WTC11 (cell line): ENCODE results near the gene USP37. TPM values are rescaled to one million over a fixed set of nuclear protein-coding genes. Genes with fewer than 3 reads are reported as not detected.

ENCODE experiments used
- ATAC-seq: fragments of 200-7000 bp; cut with Tn5 transposase; 2 replicates; pipeline ENCODE4 v1.10.0; 2021; ENCODE audit warnings: mild to moderate bottlenecking, moderate library complexity
- CTCF ChIA-PET: fragments of 300-600 bp; sonication (Branson Sonifier 250); formaldehyde crosslinking; loops from one replicate; lab custom pipeline; 2021; ENCODE audit warnings: antibody characterized with exemption; lab: Charles Lee
- POLR2A ChIA-PET: fragments of 350-600 bp; sonication (Branson Sonifier 250); formaldehyde crosslinking; loops from one replicate; lab custom pipeline; 2021; ENCODE audit warnings: antibody characterized with exemption; lab: Charles Lee
- DNase-seq: peaks from one replicate; pipeline ENCODE4 v3.0.0; 2021; ENCODE audit warnings: low spot score
- H3K27ac Mint-ChIP-seq: 2 replicates; pipeline ENCODE4 v1.8.0; 2021; ENCODE audit warnings: mixed read lengths
- H3K27me3 Mint-ChIP-seq: 2 replicates; pipeline ENCODE4 v1.8.0; 2021; ENCODE audit warnings: low read depth, mild to moderate bottlenecking, moderate library complexity, mixed read lengths
- H3K36me3 Mint-ChIP-seq: 2 replicates; pipeline ENCODE4 v1.8.0; 2021; ENCODE audit warnings: mixed read lengths
- H3K4me1 Mint-ChIP-seq: 2 replicates; pipeline ENCODE4 v1.8.0; 2022; ENCODE audit warnings: mixed read lengths
- H3K4me3 Mint-ChIP-seq: 2 replicates; pipeline ENCODE4 v1.8.0; 2021; ENCODE audit warnings: mild to moderate bottlenecking, moderate library complexity, mixed read lengths
- H3K9me3 Mint-ChIP-seq: 2 replicates; pipeline ENCODE4 v1.8.0; 2021; ENCODE audit warnings: mixed read lengths
- ATF1 ChIP-seq: sonication (generic); formaldehyde crosslinking; IDR thresholded peaks from 2 replicates; pipeline ENCODE4 v1.8.1; 2023; ENCODE audit warnings: mild to moderate bottlenecking, moderate library complexity, missing genetic modification reagents
- CREB1 ChIP-seq: sonication (generic); formaldehyde crosslinking; IDR thresholded peaks from 2 replicates; pipeline ENCODE4 v1.8.0; 2023; ENCODE audit warnings: mild to moderate bottlenecking, missing genetic modification reagents
- ELF4 ChIP-seq: sonication (generic); formaldehyde crosslinking; IDR thresholded peaks from 2 replicates; pipeline ENCODE4 v1.8.1; 2022; ENCODE audit warnings: low read depth, mild to moderate bottlenecking, moderate library complexity, missing genetic modification reagents
- FOXJ3 ChIP-seq: sonication (generic); formaldehyde crosslinking; IDR thresholded peaks from 2 replicates; pipeline ENCODE4 v1.9.0; 2021; ENCODE audit warnings: missing genetic modification reagents, mild to moderate bottlenecking, borderline replicate concordance
- FOXK1 ChIP-seq: sonication (generic); formaldehyde crosslinking; IDR thresholded peaks from 2 replicates; pipeline ENCODE4 v1.8.0; 2022; ENCODE audit warnings: mild to moderate bottlenecking, moderate library complexity, missing genetic modification reagents
- GABPB1 ChIP-seq: sonication (generic); formaldehyde crosslinking; IDR thresholded peaks from 2 replicates; pipeline ENCODE4 v1.8.1; 2023; ENCODE audit warnings: mild to moderate bottlenecking, missing genetic modification reagents
- HMGA2 ChIP-seq: fragments of 250-450 bp; sonication (Bioruptor Pico); IDR thresholded peaks from 2 replicates; pipeline ENCODE4 v1.4.0; 2021; ENCODE audit warnings: mild to moderate bottlenecking, moderate library complexity
- TCF7 ChIP-seq: sonication (generic); formaldehyde crosslinking; IDR thresholded peaks from 2 replicates; pipeline ENCODE4 v1.8.0; 2022; ENCODE audit warnings: mild to moderate bottlenecking, low read depth, missing genetic modification reagents, moderate library complexity
- ZNF121 ChIP-seq: sonication (generic); formaldehyde crosslinking; IDR thresholded peaks from 2 replicates; pipeline ENCODE4 v1.8.0; 2023; ENCODE audit warnings: missing genetic modification reagents
- ZNF263 ChIP-seq: sonication (generic); formaldehyde crosslinking; IDR thresholded peaks from 2 replicates; pipeline ENCODE4 v1.8.1; 2022; ENCODE audit warnings: low read depth, mild to moderate bottlenecking, moderate library complexity, missing genetic modification reagents
- total RNA-seq: library from RNA; stranded (reverse); gene quantifications from 3 replicates; pipeline ENCODE4 v1.2.3, GENCODE V29; 2021
- TF ChIP-seq, protein P1 (sequence below): sonication (generic); formaldehyde crosslinking; IDR thresholded peaks from 2 replicates; pipeline ENCODE4 v1.8.1; 2022; ENCODE audit warnings: low read depth, missing genetic modification reagents, borderline replicate concordance
- TF ChIP-seq, protein P2 (sequence below): fragments of 250-450 bp; sonication (Bioruptor Pico); IDR thresholded peaks from 2 replicates; pipeline ENCODE4 v1.9.0; 2021; ENCODE audit warnings: mild to moderate bottlenecking
- TF ChIP-seq, protein P3 (sequence below): sonication (generic); formaldehyde crosslinking; IDR thresholded peaks from 2 replicates; pipeline ENCODE4 v1.8.1; 2022; ENCODE audit warnings: low read depth, mild to moderate bottlenecking, moderate library complexity, missing genetic modification reagents, borderline replicate concordance
- TF ChIP-seq, protein P4 (sequence below): sonication (generic); formaldehyde crosslinking; IDR thresholded peaks from 2 replicates; pipeline ENCODE4 v1.8.1; 2022; ENCODE audit warnings: mild to moderate bottlenecking, moderate library complexity, missing genetic modification reagents
- TF ChIP-seq, protein P5 (sequence below): fragments of 250-450 bp; sonication (Bioruptor Pico); IDR thresholded peaks from 2 replicates; pipeline ENCODE4 v1.8.0; 2021; ENCODE audit warnings: mild to moderate bottlenecking
- TF ChIP-seq, protein P6 (sequence below): sonication (generic); formaldehyde crosslinking; IDR thresholded peaks from 2 replicates; pipeline ENCODE4 v1.8.1; 2023; ENCODE audit warnings: mild to moderate bottlenecking, missing genetic modification reagents, moderate library complexity
- TF ChIP-seq, protein P7 (sequence below): sonication (generic); formaldehyde crosslinking; IDR thresholded peaks from 2 replicates; pipeline ENCODE4 v1.8.0; 2022; ENCODE audit warnings: mild to moderate bottlenecking, missing genetic modification reagents
- TF ChIP-seq, protein P8 (sequence below): sonication (generic); formaldehyde crosslinking; IDR thresholded peaks from 2 replicates; pipeline ENCODE4 v1.8.1; 2023; ENCODE audit warnings: mild to moderate bottlenecking, missing genetic modification reagents, borderline replicate concordance

USP37 gene
- total RNA-seq, 1 experiment from 2014 or later = 21.6 TPM

DNA sequence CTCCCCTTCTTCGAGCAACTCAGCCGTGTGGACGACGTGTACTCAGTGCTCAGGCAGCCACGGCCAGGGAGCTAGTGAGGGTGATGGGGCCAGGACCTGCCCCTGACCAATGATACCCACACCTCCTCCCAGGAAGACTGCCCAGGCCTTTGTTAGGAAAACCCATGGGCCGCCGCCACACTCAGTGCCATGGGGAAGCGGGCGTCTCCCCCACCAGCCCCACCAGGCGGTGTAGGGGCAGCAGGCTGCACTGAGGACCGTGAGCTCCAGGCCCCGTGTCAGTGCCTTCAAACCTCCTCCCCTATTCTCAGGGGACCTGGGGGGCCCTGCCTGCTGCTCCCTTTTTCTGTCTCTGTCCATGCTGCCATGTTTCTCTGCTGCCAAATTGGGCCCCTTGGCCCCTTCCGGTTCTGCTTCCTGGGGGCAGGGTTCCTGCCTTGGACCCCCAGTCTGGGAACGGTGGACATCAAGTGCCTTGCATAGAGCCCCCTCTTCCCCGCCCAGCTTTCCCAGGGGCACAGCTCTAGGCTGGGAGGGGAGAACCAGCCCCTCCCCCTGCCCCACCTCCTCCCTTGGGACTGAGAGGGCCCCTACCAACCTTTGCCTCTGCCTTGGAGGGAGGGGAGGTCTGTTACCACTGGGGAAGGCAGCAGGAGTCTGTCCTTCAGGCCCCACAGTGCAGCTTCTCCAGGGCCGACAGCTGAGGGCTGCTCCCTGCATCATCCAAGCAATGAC lies 163.6 kb downstream of the USP37 start (continued):
- TF ChIP-seq, protein P1, sequence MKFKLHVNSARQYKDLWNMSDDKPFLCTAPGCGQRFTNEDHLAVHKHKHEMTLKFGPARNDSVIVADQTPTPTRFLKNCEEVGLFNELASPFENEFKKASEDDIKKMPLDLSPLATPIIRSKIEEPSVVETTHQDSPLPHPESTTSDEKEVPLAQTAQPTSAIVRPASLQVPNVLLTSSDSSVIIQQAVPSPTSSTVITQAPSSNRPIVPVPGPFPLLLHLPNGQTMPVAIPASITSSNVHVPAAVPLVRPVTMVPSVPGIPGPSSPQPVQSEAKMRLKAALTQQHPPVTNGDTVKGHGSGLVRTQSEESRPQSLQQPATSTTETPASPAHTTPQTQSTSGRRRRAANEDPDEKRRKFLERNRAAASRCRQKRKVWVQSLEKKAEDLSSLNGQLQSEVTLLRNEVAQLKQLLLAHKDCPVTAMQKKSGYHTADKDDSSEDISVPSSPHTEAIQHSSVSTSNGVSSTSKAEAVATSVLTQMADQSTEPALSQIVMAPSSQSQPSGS (CRISPR knock-in tag) = no peak
- TF ChIP-seq TCF7 (CRISPR knock-in tag) (no peak), FOXK1 (no peak), ZNF263 (CRISPR knock-in tag) (no peak)
- TF ChIP-seq, protein P2, sequence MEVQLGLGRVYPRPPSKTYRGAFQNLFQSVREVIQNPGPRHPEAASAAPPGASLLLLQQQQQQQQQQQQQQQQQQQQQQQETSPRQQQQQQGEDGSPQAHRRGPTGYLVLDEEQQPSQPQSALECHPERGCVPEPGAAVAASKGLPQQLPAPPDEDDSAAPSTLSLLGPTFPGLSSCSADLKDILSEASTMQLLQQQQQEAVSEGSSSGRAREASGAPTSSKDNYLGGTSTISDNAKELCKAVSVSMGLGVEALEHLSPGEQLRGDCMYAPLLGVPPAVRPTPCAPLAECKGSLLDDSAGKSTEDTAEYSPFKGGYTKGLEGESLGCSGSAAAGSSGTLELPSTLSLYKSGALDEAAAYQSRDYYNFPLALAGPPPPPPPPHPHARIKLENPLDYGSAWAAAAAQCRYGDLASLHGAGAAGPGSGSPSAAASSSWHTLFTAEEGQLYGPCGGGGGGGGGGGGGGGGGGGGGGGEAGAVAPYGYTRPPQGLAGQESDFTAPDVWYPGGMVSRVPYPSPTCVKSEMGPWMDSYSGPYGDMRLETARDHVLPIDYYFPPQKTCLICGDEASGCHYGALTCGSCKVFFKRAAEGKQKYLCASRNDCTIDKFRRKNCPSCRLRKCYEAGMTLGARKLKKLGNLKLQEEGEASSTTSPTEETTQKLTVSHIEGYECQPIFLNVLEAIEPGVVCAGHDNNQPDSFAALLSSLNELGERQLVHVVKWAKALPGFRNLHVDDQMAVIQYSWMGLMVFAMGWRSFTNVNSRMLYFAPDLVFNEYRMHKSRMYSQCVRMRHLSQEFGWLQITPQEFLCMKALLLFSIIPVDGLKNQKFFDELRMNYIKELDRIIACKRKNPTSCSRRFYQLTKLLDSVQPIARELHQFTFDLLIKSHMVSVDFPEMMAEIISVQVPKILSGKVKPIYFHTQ (CRISPR knock-in tag) = no peak

DNA sequence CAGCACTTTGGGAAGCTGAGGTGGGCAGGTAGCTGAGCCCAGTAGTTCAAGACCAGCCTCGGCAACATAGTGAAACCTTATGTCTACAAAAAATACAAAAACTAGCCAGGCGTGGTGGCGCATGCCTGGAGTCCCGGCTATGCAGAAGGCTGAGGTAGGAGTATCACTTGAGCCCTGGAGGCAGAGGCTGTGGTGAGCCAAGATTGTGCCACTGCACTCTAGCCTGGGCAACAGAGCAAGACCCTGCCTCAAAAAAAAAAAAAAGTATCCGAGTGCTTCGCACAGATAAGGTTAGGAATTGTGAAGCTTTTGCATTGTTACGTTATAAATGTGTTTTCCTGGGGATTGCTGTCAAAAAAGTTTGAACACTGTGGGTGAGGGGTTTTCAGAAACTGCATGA lies 164.3 kb downstream of the USP37 start:
- POLR2A ChIA-PET = no interaction called here
- CTCF ChIA-PET = interaction anchor here (0.6 to 2.5 kb wide), 2 partner anchors 7 to 549 kb away, joined by 3 to 19 read pairs; no protein-coding TSS in a partner anchor
- ATAC-seq (no peak), DNase-seq (no peak)
- TF ChIP-seq HMGA2 (CRISPR knock-in tag) = no peak
- TF ChIP-seq, protein P3, sequence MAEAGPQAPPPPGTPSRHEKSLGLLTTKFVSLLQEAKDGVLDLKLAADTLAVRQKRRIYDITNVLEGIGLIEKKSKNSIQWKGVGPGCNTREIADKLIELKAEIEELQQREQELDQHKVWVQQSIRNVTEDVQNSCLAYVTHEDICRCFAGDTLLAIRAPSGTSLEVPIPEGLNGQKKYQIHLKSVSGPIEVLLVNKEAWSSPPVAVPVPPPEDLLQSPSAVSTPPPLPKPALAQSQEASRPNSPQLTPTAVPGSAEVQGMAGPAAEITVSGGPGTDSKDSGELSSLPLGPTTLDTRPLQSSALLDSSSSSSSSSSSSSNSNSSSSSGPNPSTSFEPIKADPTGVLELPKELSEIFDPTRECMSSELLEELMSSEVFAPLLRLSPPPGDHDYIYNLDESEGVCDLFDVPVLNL (CRISPR knock-in tag) = no peak
- peak; percentile 60; the same call in 1 of the 2 replicates for TF ChIP-seq ZNF121
- H3K9me3 Mint-ChIP-seq = no peaks in the 10 kb centered on the region
- H3K36me3 Mint-ChIP-seq = peaks cover 8% of the 10 kb centered on the region
- H3K4me1 Mint-ChIP-seq = peaks cover 22% of the 10 kb centered on the region
- H3K27me3 Mint-ChIP-seq = peaks cover 5% of the 10 kb centered on the region
- H3K4me3 Mint-ChIP-seq = no peak overlapping the region
- no peak overlapping the region for H3K27ac Mint-ChIP-seq

DNA sequence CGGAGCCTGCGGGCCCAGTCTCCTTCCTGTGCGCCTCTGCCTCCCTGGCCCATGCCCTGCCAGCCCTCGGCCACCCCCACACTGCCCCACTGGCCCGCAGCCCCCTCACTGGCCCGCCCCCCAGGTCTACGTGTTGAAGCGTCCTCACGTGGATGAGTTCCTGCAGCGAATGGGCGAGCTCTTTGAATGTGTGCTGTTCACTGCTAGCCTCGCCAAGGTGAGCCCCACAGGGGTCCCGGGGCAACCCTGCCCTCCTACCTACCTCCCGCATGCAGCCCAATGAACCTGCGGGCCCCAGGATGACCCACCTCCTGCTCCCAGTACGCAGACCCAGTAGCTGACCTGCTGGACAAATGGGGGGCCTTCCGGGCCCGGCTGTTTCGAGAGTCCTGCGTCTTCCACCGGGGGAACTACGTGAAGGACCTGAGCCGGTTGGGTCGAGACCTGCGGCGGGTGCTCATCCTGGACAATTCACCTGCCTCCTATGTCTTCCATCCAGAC lies 165.2 kb downstream of the USP37 start:
- H3K4me3 Mint-ChIP-seq = no peak overlapping the region
- H3K27ac Mint-ChIP-seq = no peak overlapping the region
- peaks cover 12% of the 10 kb centered on the region for H3K27me3 Mint-ChIP-seq
- CTCF ChIA-PET = no interaction called here
- no peak for DNase-seq
- H3K36me3 Mint-ChIP-seq = peaks cover 8% of the 10 kb centered on the region
- no peaks in the 10 kb centered on the region for H3K9me3 Mint-ChIP-seq
- no peak for ATAC-seq
- peaks cover 22% of the 10 kb centered on the region for H3K4me1 Mint-ChIP-seq
- POLR2A ChIA-PET = no interaction called here
- TF ChIP-seq ELF4 (no peak), GABPB1 (CRISPR knock-in tag) (no peak), FOXJ3 (CRISPR knock-in tag) (no peak), CREB1 (CRISPR knock-in tag) (no peak), ATF1 (CRISPR knock-in tag) (no peak)
- TF ChIP-seq, protein P4, sequence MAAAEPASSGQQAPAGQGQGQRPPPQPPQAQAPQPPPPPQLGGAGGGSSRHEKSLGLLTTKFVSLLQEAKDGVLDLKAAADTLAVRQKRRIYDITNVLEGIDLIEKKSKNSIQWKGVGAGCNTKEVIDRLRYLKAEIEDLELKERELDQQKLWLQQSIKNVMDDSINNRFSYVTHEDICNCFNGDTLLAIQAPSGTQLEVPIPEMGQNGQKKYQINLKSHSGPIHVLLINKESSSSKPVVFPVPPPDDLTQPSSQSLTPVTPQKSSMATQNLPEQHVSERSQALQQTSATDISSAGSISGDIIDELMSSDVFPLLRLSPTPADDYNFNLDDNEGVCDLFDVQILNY (CRISPR knock-in tag) = no peak
- TF ChIP-seq, protein P5, sequence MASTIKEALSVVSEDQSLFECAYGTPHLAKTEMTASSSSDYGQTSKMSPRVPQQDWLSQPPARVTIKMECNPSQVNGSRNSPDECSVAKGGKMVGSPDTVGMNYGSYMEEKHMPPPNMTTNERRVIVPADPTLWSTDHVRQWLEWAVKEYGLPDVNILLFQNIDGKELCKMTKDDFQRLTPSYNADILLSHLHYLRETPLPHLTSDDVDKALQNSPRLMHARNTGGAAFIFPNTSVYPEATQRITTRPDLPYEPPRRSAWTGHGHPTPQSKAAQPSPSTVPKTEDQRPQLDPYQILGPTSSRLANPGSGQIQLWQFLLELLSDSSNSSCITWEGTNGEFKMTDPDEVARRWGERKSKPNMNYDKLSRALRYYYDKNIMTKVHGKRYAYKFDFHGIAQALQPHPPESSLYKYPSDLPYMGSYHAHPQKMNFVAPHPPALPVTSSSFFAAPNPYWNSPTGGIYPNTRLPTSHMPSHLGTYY (CRISPR knock-in tag) = no peak
- TF ChIP-seq, protein P6, sequence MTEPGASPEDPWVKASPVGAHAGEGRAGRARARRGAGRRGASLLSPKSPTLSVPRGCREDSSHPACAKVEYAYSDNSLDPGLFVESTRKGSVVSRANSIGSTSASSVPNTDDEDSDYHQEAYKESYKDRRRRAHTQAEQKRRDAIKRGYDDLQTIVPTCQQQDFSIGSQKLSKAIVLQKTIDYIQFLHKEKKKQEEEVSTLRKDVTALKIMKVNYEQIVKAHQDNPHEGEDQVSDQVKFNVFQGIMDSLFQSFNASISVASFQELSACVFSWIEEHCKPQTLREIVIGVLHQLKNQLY (CRISPR knock-in tag) = no peak
- TF ChIP-seq, protein P7, sequence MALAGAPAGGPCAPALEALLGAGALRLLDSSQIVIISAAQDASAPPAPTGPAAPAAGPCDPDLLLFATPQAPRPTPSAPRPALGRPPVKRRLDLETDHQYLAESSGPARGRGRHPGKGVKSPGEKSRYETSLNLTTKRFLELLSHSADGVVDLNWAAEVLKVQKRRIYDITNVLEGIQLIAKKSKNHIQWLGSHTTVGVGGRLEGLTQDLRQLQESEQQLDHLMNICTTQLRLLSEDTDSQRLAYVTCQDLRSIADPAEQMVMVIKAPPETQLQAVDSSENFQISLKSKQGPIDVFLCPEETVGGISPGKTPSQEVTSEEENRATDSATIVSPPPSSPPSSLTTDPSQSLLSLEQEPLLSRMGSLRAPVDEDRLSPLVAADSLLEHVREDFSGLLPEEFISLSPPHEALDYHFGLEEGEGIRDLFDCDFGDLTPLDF = no peak
- TF ChIP-seq, protein P8, sequence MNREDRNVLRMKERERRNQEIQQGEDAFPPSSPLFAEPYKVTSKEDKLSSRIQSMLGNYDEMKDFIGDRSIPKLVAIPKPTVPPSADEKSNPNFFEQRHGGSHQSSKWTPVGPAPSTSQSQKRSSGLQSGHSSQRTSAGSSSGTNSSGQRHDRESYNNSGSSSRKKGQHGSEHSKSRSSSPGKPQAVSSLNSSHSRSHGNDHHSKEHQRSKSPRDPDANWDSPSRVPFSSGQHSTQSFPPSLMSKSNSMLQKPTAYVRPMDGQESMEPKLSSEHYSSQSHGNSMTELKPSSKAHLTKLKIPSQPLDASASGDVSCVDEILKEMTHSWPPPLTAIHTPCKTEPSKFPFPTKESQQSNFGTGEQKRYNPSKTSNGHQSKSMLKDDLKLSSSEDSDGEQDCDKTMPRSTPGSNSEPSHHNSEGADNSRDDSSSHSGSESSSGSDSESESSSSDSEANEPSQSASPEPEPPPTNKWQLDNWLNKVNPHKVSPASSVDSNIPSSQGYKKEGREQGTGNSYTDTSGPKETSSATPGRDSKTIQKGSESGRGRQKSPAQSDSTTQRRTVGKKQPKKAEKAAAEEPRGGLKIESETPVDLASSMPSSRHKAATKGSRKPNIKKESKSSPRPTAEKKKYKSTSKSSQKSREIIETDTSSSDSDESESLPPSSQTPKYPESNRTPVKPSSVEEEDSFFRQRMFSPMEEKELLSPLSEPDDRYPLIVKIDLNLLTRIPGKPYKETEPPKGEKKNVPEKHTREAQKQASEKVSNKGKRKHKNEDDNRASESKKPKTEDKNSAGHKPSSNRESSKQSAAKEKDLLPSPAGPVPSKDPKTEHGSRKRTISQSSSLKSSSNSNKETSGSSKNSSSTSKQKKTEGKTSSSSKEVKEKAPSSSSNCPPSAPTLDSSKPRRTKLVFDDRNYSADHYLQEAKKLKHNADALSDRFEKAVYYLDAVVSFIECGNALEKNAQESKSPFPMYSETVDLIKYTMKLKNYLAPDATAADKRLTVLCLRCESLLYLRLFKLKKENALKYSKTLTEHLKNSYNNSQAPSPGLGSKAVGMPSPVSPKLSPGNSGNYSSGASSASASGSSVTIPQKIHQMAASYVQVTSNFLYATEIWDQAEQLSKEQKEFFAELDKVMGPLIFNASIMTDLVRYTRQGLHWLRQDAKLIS (CRISPR knock-in tag) = no peak
